ENCODE results near the gene LMOD3.

Gene LMOD3

DNA sequence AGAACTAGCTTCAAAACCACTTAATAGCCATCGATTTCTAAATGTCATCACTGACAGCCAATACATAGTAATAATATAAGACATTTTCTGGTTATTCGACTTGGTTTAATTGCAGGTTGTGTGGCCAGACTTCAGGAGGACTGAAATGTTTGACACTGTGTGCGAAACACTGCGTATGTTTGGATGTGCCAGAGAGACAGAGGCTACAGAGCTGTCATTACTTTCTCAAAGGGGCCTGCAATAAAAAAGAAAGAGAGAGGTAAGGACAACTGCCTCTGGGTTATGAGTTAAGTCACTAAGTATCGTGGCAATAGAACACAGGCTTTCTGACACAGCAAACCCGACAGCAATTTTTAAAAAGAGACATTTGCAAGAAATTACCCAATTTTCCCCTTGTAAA lies 882 bp downstream of the LMOD3 start:
- no peak for DNase-seq

DNA sequence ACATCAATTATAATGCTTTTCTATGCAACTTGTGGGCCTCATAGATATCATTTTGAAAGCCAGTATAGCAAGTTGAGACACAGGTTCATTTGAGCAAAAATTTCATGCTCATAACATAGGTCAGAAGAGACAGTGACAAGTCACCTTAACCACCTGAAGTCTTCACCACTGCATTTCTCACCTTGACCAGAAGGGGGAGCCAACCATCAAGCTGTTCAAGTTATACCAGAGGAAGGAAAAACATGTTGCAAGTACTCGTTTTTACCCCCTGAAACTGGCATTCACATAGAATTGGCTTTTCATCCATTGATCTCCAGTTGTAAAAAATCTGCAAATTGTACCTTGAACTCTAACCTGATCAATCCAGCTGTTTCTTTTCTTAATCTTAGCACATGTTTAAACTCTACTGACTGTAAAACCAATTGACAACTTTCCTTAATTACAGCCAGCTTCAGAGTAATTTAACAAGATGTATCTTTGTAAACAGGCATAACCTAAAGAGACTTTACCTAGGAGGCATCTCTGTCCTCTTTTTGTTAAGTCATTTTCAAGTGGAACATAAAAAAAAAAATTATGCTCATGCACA lies 1.4 kb downstream of the LMOD3 start:
- peak; percentile 77 to 82 for DNase-seq

DNA sequence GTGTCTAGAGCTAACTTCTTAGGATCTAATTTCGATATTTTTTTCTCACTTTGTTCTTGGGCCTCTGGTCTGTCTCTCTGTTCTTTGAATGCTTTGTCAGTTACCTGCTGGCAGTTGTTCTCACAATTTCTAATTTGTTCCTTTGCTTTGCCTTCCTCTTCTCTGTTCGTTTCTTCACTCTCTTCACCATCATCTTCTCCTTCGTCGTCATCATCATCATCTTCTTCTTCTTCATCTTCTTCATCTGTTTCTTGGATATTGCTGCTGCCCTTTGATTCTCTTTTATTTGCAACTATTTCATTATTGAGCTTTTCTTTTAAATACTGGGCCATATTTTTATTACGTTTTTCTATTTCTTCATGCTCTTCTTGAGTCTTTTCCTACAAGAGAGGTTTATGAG lies 2.7 kb downstream of the LMOD3 start:
- no peak for DNase-seq

DNA sequence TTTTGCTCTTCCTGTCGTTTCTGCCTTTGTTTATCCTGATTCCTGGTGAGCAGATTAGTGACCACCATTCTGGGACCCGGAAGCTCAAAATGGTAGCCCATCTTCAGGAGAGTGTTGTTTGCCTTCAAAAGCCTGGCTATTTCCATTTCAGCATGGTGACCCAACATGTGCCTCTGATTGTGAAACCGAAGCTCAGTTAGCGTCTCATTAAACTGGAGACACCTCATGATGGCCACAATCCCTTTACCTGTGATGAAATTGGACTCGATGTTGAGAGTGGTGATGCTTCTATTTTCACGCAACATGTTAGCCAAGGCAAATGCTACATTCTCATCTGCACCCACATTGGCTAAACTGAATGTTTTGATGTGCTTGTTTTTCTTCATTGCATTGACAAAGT lies 3.3 kb downstream of the LMOD3 start:
- DNase-seq = no peak

DNA sequence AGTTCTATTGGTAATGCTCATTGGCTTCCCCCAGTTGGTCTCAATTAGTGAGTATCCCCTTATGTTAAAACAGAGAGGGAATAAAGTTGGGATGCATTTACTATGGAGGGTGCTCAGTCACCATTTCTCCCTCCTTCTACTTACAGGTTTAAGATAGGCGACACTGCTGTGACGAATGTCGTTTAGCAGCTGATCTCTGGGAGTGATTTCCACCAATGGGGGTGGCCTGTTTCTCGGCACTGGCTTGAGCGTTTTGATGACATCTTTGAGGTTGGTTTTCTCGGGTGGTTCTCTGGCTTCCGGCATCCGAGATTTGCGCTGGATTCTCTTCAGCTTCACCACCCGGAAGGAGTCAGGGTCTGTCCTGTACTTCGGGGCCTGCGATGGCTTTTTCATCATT lies 3.8 kb downstream of the LMOD3 start:
- DNase-seq = no peak

DNA sequence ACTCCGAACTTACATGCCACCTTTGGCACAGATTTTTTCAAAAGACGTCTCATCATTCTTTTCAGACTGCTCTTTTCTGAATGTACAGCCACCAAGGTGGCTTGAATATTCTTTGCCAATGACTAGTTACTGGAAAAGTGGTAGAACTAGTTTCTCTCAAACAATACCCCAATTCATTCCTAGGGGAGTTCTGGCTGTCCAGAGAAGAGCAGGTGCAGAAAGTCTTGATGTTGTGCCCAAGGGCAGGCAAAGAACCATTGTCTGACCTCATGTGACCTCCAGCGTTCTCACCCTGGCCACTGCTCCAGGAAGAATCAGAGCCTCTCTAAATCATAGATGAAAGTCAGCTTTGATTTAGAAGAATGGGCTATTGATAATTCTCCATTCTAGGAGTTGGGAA lies 5.5 kb downstream of the LMOD3 start:
- DNase-seq = no peak

DNA sequence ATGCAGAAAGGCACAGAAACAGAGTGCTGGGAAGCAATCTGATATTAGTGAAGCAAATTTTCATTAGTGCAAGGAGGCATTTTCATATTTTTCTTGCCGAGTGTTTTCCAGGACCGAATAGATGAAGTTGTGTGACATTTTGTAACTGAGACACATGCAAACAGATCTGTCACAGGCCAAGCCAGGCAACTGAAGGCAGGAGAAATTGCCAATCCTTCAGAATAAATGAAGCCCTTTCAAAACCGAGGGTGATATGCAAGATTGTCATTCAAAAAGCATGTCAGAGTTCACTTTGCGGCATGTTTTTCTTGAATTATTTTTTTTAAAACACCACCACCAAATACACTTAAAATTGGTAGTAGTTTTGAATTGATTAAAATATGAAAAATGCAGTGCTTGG lies 6.2 kb downstream of the LMOD3 start:
- no peak for DNase-seq

DNA sequence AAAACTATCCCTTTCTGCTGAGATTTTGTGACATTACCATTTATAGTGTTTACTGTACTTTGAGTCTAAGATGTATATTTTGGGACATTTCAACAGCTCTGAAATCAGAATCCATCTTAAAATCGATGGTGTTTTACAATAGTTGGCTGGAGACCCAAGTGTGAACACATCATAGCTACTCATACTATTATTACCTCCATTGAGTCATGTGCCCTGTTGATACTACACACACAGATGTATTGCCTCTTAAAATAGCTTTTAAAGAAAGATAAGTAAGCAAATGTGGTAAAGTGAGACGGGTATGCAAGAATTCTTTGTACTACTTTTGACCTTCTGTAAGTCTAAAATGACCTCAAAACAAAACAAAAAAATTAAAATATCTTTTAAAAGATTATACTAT lies 6.7 kb downstream of the LMOD3 start:
- DNase-seq = no peak

DNA sequence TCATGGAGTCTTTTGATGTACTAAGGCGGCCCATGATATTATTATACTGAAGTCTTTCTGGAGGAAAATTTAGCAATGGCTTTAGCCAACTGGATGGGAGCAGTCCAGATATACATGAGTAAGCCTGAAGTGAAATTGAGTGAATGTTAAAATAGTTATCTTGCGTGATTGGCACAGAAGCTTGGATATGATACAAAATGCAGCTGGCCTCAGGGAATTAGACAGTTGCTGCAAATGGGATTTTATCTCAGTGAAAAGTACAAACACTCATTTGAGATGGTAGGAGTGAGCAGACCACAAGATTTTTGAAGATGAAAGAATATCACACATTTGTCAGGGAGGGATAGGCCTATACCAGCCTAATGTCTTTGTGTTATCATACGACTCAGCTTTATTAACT lies 8.9 kb downstream of the LMOD3 start:
- DNase-seq = no peak

DNA sequence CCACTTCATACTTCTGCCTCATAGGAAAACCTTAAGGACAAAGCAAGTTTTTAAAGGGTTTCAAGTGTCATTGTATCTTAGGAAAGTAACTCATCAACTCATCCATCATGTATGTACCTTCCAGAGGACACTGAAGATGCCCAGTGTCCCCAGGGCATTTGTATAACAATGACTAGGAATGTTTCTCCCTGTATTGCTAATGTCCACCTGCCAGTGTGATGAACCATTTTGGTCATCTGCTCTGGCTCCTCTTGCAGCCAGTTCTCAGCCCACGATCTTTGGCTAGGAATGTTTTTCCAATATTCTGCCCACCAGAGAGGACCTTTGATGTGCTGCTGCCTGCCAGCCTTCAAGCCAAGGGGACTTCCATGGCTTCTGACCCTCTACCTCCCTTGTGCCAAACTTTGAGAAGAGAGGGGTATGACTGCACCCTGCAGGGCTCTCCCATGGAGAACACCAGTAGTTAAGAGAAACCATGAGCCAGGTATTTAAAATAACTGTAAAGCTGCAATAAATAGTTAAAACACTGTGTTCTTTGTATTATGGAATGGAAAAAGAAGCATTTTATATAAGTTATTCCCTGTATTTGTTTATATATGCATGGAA lies 11.4 kb downstream of the LMOD3 start:
- no peak for DNase-seq

DNA sequence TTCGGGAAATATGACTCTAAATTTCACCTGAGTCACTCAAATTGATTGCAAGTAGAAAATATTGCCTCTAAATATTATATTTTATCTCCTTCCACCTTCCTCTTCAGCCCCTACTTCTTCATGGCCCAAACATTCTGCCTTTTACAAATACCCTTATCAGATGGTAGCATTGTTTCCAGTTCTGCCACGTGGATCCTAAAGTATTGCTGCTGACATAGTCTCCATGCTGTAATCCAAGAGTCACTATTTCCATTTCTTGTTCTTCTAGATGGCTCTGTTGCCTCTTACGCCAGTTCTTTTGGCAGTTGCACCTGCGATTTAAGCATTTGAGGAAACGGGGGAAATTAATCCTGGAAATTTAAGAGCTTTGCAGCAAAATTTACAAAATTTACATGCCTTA lies 13.6 kb downstream of the LMOD3 start:
- no peak for DNase-seq

DNA sequence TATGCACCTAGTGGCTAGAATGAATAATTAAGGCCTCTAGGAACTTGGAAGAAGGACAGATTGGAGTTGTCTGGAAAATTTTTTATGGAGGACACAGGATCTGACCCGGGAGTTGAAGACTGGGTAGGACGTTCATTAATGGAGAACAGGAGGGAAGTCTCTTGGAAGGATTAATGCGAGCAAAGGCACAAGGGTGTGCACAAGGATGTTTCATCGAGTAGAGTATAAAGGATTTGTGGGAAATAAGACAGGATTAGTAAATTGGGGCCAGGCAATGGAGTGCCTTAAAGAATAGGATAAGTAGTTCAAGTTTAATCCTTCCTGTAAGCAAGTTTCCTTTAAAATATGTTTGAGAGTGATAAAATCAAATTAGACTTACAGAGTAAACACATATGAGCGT lies 14.6 kb downstream of the LMOD3 start:
- DNase-seq = no peak

DNA sequence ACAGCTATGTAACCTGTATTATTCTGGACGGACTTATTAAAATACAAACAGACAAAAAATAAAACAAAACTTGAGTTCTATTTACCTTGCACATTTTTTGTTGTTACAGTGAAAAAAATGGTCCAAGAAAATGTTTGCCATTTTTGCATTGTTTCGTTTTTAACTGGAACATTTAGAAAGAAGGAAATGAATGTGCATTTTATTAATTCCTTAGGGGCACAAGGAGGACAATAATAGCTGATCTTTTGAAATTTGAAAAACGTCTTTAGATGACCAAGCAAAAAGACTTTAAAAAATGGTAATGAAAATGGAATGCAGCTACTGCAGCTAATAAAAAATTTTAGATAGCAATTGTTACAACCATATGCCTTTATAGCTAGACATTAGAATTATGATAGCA lies 17.1 kb downstream of the LMOD3 start:
- no peak for DNase-seq

DNA sequence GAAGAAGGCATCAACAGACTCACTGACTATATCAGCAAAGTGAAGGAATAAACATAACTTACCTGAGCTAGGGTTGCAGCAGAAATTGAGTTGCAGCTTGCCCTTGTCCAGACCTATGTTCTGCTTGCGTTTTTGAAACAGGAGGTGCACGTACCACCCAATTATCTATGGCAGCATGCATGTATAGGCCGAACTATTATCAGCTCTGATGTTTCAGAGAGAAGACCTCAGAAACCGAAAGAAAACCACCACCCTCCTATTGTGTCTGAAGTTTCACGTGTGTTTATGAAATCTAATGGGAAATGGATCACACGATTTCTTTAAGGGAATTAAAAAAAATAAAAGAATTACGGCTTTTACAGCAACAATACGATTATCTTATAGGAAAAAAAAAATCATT lies 17.8 kb downstream of the LMOD3 start:
- no peak for DNase-seq

DNA sequence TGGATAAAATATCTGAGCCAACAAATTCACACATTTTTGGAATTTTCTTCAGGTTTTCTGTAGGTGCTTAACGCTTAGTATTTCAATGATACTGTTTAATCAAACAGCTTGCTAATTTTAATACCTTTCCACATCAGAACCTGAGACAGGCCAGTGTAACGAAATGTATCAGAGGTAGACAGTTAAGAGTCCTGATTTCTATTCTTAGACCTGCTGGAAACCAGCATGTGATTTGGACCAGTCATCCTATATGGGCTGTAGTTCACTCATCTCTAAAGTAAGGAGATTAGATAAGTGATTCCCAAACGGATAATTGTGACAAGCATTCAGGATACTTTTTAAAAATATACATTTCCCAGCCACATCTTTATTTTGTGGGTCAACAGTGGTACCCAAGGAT lies 19.3 kb downstream of the LMOD3 start:
- DNase-seq = no peak

DNA sequence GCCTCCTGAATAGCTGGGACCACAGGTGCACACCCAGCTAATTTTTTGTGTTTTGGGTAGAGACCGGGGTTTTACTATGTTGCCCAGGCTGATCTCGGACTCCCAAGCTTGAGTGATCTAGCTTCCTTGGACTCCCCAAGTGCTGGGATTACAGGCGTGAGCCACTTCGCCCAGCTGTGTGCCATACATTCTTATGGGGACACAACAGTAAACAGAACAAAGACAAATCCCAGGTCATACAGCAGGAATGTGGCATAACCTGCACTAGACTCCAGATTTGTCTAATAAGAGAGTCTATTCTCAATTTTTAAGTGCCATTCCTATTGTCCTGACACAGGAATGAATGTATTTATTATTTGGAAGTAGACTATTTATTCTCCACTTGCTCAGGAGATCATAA lies 20.0 kb downstream of the LMOD3 start:
- DNase-seq = no peak

DNA sequence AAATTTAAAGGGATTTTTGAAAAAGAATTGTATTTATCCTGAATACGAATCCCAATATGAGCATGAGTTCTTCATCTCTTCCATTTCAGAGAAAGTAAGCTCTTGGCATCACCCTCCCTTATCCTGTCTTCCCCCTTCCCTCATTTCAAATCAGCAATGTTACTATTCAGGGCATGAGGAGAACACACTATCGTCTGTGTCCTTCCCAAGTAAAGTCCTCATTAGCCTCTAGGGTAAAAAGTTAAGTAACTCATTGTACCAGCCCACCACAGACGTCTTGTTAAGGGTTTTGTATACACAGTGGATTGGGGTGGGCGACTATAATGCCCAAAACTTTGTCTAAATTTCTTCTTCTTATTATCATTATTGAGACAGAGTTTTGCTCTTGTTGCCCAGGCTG lies 22.8 kb downstream of the LMOD3 start:
- no peak for DNase-seq

DNA sequence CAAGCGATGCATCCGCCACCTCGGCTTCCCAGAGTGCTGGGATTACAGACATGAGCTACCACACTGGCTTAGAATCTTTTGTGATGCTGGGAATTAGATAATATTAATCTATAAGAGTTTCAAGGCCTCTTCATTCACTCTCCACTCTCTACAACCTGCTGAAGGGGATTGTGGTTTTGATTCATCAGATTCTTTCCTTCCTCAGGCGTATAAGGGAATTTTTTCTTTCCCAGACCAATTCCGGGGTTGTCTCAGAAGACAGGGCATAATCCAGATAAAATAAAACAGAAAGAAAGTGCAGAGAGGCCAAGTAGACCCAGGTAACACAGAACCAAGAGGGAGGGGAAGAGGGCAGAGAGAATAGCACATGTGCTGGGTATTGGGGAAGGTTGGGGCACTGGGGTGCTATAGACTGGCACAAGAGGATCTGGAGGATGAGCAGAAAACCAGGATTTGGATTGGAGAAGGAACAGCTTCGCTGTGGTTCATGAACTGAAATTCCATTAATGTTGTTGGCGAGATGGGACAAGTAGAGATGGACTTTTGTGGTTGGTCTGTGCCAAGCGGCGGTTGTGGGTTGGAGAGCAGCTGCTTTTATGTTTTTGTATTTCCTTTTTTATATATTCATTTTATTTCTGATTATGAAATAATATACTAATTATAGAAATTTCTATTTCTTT lies 24.8 kb downstream of the LMOD3 start:
- DNase-seq = no peak

DNA sequence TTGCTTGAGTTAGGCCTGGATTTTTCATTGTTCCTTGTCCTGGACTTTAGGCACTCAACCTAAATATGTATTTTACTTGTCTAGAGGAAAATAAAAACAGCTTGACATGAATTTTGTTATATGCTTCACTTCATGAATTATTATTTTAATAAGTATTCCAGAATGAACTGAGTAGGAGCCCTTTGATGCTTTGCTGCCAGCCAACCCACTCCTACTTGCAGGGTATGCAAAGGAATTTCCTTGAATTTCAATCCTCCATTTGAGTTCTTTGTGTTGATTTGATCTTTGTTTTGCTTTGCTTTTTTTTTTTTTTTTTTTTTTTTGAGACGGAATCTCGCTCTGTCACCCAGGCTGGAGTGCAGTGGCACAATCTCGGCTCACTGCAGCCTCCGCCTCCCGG lies 26.1 kb downstream of the LMOD3 start:
- DNase-seq = no peak

DNA sequence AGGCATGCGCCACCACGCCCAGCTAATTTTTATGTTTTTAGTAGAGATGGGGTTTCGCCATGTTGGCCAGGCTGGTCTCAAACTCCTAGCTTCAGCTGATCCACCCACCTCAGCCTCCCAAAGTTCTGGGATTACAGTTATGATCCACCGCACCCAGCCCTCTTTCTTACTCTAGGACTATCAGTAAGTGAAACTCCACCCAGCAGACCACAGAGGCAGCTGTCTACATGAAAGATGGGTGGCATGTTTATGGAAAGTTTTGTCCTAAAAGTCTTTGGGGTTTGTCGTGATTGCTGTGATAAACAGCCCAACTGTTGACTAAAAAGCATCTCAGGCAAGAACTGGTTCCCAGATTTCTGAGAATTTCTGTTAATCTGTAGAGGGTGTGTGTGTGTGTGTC lies 26.8 kb downstream of the LMOD3 start:
- no peak for DNase-seq

DNA sequence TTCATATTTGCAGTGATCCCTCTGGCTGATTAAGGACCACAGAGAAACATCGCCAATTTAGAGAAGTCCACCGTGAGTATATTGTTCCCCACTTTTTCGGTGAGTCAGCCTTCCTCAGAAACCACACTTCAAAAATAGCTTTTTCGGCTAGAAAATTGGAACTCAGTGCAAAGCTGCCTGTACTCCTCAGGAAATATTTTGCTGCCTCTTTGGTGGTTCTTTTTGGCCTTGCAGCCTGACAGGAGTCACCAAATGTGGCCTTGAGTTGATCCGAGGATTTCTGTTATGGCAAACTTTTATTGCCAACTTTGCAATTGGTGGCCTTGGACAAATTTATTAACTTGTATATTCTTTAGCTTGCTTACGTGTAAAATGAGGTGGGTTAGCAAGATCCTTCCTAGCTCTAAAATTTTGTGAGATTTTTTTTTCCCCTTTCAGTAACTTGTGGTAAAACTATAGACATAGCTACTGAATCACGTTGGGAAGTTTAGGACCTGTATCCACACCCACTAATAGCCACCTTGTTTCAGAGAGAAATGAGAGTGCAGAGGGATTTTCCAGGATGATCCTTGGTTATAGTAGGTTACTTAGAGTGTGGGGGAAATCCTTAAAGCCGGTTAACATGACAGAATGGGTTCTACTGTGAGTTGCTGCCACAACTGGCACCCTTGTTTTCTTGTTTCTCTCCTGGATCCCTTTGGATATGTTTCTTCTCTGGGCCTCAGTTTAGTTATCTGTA lies 27.8 kb downstream of the LMOD3 start:
- no peak for DNase-seq

DNA sequence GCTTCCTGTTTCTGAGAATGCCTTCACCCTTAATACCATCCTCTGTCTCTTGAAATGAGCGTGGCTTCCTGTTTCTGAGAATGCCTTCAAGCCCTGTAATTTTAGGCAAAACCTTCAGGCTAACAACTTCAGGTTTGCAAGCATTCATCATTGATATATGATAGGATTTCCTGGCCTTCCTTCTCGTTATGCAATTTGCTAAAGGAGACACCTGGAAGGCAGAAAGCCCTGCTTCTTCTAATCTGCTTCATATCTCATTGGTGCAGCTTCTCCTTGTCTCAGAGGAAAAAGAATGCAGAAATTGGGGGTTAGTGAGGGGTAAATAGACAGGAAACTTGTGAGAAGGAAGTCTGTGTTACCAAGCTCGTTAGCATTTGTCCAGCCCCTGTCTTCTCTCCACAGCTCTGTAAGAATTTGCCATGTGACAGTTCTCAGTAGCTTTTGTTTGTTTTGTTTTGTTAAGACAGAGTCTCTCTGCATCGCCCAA lies 30.3 kb downstream of the LMOD3 start:
- DNase-seq = no peak

DNA sequence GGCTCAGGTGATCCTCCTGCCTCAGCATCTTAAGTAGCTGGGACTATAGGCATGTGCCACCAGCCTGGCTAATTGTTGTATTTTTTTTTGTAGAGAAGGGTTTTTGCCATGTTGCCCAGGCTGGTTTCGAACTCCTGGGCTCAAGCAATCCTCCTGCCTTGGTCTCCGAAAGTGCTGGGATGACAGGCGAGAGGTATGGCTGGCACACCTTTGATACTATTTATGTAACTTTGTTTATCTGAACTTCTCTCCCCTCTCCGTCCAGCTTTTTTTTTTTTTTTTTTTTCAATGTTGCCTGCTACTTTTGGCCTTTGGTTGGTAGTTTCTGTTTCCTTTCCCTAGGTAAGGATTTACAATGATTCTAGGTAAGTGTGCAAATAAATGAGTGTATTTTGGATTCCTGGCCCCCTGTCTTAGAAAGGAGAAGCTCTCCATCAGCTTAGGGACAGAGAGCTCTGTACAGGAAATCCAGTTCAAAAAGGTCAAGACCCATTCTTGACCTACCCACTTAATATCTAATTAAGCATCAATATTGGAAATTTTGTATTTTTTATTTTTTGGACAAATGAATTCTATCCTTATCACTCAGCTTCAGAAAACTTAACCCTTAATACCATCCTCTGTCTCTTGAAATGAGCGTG lies 30.9 kb downstream of the LMOD3 start:
- DNase-seq = no peak

DNA sequence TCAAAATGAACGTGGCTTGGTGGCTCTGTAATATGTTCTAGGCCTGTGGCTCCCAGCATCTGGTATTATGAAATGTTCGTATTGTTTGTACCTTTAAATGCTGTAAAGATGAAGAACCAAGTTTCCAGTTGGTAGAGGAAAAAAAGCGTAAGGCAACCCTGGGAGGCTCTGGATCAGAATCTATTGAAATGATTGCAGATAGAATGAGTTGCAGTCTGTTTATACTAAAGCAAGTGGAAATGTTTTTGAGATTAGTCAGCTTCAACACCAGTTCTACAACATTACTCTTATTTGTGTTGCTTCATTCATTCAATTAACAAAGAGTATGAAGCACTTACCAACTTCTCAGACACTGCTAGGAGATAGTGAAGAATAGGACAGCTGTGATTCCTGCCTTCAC lies 32.4 kb downstream of the LMOD3 start:
- no peak for DNase-seq

All from stimulated activated CD4-positive, alpha-beta T cell treated with anti-CD3 and anti-CD28 coated beads, Interleukin-2, amount 100 ng/mL, for 48 hours (primary cell).